ENCODE data around the gene MOBP.
"Not testable (repeated sequence)": the region's sequence is repeated elsewhere in the genome, so short reads cannot be mapped to it uniquely, and the experiment has no call there.

Gene MOBP, protein sequence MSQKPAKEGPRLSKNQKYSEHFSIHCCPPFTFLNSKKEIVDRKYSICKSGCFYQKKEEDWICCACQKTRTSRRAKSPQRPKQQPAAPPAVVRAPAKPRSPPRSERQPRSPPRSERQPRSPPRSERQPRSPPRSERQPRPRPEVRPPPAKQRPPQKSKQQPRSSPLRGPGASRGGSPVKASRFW

GRCh38 chr3:39467394-39468107 is at the start of gene MOBP:
MOBP (plus strand) TSS chr3:39467680; CDS start chr3:39502070, 34,390 bp downstream.
- DNase-seq: no peak

DNA sequence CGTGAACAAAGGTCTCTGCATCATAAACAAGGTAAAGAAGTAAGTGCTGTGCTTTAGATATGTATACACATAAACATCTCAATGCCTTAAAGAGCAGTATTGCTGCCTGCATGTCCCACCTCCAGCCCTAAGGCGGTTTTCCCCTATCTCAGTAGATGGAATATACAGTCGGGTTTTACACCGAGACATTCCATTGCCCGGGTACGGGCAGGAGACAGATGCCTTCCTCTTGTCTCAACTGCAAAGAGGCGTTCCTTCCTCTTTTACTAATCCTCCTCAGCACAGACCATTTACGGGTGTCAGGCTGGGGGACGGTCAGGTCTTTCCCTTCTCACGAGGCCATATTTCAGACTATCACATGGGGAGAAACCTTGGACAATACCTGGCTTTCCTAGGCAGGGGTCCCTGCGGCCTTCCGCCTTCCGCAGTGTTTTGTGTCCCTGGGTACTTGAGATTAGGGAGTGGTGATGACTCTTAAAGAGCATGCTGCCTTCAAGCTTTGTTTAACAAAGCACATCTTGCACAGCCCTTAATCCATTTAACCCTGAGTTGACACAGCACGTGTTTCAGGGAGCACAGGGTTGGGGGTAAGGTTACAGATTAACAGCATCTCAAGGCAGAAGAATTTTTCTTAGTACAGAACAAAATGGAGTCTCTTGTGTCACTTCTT is 48.8 kb upstream of the MOBP start:
- not testable (repeated sequence) for DNase-seq

- no peak for DNase-seq
Measured at GRCh38 chr3:39419742-39420315, 47.7 kb upstream of the MOBP start.

DNA sequence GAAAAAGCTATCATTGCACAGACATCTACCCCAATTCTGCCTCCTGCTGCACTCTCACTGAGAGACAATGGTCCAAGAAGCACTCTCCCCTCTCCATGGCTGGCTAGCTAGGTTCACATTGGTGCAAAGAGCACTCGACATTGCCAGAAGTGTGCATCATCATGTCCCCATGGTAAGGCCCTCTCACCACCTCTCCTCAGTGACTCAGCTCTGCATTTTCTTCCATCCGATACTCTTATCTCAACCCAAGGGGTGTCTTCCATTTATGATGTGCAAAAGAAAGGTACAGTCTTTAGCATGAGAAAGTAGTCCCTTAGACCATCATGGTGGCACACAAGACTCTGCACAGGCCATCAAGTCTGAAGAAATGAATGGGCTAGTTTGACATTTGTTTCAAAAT is 46.9 kb upstream of the MOBP start:
- no peak for DNase-seq

DNA sequence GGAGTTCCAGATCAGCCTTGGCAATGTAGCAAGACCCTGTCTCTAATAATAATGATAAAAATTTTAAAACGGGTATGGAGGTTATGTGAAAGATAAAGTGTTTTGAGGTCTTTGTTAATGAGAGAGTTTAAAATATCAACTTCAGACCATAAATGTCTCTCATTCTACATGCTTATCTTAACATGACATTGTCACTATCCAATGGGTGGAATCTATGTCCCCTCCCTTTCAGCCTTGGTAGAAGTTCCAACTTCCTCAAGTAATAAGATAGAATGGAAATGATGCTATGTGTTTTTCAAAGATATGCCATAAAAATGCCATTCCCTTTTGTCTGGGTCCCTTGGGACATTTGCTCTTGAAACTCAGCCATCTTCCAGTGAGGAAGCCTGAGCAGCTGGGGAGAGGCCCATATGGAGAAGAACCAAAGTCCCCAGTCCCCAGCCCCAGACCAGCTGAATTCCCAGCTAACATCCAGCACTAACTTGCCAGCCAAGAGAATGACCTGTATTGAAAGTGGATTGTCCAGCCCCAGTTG is 44.0 kb upstream of the MOBP start:
- DNase-seq: no peak

DNA sequence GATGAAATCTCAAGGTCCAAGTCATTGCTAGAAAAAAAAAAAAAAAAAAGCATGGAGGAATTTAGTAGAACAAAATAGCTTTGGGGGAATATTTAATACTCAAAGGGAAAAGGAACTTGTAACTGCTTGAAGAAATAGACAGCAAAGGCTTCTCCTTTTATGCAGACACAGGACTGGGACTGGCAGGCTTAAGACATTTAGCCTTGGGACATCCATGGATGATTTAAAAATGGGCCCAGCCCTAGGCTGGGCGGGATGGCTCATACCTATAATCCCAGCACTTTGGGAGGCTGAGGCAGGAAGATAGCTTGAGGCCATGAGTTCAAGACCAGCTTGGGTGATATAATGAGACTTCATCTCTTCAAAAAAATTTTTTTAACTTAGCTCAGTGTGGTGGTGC is 41.2 kb upstream of the MOBP start:
- no peak for DNase-seq

DNA sequence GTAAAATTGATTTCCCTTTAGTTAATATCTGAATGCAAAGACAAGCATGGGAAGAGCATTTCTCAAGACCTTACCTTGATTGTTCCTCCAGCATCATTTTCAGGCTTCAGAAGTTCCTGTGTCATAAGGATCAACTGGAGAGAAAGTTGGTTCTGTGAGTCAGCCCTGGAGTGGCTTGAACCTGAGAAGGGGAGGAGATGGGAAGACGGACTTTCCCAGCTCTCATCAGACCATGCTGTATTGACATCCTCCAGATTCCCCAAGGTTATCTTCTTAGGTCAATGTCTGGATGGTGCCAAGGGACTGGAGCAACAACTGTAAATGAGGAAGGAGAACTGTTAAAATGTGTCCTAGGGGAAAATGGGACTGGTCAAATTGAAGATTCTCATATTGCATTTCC is 40.0 kb upstream of the MOBP start:
- DNase-seq: no peak

DNA sequence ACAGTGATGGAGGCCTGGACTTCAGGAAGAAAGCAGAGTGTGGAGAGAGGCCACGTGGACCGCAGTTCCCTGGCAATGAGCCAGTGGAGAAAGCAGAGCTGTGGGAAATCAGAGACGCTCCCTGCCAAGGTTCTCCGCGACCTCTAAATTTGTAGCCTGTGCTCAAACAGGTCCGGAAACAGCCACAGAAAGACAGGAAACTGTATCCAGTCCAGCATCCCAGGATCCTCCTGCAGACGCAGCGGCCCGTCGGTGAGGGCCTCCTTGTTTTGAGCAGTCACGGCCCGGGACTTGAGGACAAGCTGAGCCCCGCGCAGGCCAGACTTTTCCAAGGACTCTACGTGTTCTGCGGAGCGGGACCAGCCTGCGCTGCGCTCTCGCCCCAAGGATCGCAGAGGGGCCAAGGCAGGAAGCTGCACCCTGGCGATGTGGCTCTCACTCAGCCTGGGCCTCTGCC is 38.7 kb upstream of the MOBP start:
- no peak for DNase-seq

DNA sequence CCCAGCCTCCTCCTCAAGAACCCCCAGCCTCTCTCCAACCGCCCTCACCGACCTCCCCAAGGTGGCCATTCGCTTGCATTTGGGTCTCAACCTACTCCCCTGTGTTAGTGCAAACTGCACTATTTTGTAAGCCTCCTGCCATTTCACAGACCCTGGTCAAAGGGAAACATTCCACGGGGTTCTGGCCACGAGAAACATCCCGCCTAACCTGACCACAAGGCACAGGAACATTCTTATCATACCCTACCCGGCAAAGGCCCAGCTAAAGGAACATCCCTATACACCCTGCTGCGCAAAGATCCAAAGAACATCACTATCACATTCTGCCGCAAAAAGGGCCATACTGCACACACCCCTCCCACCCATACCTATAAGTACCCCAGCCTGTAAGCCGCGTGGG is 38.0 kb upstream of the MOBP start:
- DNase-seq: no peak

DNA sequence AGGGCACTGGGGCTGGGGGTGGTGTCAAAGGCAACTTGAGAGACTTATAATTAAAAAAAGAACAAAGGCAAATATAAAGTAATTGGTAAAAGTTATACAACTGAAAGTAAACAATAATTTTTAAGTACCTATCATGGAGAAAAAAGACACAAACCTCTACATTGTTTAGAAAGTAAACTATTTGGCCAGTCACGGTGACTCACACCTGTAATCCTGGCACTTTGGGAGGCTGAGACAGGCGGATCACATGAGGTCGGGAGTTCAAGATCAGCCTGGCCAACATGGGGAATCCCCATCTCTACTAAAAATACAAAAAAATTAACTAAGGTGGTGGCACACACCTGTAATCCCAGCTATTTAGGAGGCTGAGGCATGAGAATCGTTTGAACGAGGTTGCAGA is 35.1 kb upstream of the MOBP start:
- no peak for DNase-seq

GRCh38 chr3:39433642-39434041 is 33.8 kb upstream of the MOBP start:
- no peak for DNase-seq

DNA sequence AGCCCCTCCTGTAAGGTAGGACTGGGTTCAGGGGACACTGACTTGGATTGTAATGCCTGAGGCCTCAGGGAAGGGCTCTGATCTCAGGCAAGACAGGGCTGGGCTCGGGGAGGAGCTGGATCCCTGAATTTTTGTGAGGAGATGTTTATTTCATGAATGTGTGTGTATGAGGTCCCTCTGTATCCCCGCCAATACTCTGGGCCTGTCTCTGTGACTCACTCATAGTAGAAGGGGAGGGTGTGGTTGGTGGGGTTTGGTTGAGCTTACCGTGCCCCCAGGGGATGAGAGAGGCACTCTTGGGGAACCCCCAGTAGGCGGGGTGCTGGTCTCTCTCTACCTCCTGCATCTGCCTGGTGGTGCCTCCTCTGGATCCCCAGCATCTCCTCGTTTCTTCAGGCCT is 32.9 kb upstream of the MOBP start:
- no peak for DNase-seq

- no peak for DNase-seq
Measured at GRCh38 chr3:39435006-39435748, 32.3 kb upstream of the MOBP start.

DNA sequence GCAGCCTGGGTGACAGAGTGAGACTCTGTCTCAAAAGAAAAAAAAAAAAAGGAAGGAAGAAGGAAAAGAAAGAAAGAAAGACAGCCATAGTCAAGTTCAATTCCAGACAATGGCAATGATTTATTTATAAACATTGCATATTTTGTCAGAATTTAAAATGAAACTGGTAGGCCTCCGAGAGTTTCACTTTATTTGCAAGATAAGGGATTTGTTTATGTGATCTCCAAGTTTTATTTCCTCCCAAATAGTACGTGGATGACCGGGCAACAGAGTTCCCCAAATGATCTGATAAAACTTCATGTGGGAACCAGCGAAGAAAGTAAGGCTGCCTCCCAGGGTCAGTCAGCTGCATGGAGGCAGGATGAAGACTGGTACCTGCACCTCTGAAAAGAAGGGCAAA is 28.6 kb upstream of the MOBP start:
- no peak for DNase-seq

DNA sequence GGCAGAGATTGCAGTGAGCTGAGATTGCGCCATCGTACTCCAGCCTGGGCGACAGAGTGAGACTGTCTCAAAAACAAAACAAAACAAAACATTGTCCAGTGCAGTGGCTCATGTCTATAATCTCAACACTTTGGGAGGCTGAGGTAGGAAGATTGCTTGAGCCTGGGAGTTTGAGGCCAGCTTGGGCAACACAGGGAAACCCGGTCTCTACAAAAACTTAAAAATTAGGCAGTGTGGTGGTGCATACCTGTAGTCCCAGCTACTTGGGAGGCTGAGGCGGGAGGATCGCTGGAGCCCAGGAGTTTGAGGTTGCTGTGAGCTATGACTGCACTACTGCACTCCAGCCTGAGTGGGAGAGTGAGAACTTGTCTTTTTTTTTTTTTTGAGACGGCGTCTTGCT is 27.2 kb upstream of the MOBP start:
- DNase-seq: no peak

DNA sequence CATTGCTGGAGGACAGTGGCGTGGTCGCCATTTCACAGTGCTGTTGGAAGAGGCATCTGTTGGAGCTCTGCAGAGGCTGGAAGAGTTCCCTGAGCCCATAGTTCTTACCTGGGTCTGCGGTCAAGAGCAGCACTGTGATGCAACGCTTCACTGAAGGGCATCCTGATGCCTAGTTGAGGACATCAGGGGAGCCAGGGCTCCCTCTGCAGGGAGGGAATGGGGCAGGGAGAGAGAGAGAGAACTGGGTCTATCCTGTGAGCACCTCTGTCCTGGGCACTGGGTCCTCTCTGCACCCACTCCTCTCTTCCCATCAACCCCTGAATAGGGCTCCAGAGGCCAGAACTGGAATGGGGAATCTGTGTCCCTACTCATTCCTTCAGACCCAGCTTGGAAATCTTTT is 23.9 kb upstream of the MOBP start:
- DNase-seq: no peak

DNA sequence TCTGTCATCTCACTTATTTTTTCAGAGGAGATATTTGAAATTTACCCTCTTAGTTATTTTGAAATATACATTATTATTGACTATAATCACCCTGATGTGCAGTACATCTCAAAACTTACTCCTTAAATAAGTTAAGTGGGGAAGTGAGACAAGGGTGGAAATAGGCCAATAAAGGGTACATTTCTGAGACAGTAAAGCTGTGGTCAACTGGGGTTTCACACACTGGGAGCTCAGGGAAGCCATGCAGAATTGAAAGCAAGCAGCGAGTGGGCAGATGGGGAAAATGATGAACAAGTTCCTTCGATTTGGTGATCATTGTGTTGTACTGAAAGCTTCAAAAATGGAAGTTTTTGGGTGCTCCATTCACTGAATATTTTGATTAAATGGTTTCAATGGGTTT is 21.6 kb upstream of the MOBP start:
- DNase-seq: no peak

- no peak for DNase-seq
Measured at GRCh38 chr3:39446444-39446843, 21.0 kb upstream of the MOBP start.

GRCh38 chr3:39447637-39448483 is 19.6 kb upstream of the MOBP start:
- peak; percentile 69 for DNase-seq

DNA sequence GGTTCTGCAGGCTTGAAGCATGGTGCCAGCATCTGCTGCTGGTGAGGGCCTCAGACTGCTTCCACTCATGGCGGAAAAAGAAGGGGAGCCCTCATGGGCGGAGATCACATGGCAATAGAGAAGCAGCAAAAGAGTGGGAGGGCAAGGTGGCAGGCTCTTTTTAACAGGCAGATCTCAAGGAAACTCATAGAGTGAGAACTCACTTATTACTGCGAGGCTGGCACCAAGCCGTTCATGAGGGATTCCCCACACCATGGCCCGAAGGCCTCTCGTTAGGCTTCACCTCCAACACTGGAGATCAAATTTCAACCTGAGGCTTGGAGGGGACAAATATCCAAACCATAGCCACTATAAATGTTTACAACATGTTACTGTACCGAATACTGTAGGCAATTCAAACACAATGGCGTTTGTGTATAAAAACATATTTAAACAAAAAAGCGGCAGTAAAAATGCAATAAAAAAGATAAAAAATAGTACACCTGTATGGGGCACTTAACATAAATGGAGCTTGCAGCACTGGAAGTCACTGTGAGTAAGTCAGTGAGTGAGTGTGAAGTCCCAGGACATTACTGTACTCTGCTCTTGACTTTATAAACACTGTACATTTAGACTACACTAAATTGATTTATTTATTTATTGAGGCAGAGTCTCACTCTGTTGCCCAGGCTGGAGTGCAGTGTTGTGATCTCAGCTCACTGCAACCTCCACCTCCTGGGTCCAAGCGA is 18.8 kb upstream of the MOBP start:
- DNase-seq: no peak

DNA sequence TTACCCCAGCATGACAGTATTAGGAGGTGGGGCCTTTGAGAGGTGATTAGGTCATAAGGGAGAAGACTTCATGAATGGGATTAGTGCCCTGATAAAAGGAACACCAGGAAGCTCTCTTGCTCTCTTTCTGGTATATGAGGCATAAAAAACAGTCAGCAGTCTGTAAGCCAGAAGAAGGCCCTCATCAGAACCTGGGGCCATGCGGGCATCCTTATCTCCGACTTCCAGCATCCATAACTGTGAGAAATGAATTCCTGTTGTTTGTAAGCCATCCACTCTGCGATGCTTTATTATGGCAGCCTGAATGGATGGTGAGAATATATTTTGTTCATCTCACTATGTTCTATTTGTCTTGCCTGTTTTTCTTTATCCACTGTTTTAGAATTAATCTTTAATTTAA is 17.7 kb upstream of the MOBP start:
- DNase-seq: no peak
